ENCODE measurements around the gene ATF7IP2. TPM values are rescaled to one million over a fixed set of nuclear protein-coding genes. Genes with fewer than 3 reads are reported as not detected.

The ATF7IP2 gene
- total RNA-seq, 3 donors from 2014 or later: 5.0 to 14.5 (median 11.0) TPM

- Histone ChIP-seq H3K9me3 (no peaks in the 10 kb centered on the region), H3K36me3 (ENCODE audit: low read depth) (no peaks in the 10 kb centered on the region), H3K4me1 (ENCODE audit: low read depth) (peaks cover 12% of the 10 kb centered on the region), H3K4me3 (no peak overlapping the region)
- TF ChIP-seq, protein P1, sequence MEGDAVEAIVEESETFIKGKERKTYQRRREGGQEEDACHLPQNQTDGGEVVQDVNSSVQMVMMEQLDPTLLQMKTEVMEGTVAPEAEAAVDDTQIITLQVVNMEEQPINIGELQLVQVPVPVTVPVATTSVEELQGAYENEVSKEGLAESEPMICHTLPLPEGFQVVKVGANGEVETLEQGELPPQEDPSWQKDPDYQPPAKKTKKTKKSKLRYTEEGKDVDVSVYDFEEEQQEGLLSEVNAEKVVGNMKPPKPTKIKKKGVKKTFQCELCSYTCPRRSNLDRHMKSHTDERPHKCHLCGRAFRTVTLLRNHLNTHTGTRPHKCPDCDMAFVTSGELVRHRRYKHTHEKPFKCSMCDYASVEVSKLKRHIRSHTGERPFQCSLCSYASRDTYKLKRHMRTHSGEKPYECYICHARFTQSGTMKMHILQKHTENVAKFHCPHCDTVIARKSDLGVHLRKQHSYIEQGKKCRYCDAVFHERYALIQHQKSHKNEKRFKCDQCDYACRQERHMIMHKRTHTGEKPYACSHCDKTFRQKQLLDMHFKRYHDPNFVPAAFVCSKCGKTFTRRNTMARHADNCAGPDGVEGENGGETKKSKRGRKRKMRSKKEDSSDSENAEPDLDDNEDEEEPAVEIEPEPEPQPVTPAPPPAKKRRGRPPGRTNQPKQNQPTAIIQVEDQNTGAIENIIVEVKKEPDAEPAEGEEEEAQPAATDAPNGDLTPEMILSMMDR (IDR thresholded peaks at IDR 0.05): no peak
- ATAC-seq (no peak), DNase-seq (no peak)
- intact Hi-C loops (cut with DNase I, micrococcal nuclease): no loop called here
These were observed 3.1 kb downstream of the ATF7IP2 start for GRCh38 chr16:10388988-10389387.

- no peak overlapping the region for H3K4me3 ChIP-seq
- no peaks in the 10 kb centered on the region for H3K9me3 ChIP-seq
- ATAC-seq: no peak
- H3K36me3 ChIP-seq (ENCODE audit: low read depth): no peaks in the 10 kb centered on the region
- intact Hi-C loops (cut with DNase I, micrococcal nuclease): no loop called here
- peaks cover 12% of the 10 kb centered on the region for H3K4me1 ChIP-seq (ENCODE audit: low read depth)
- no peak for DNase-seq
- TF ChIP-seq, protein P1 (IDR thresholded peaks at IDR 0.05): no peak
These were observed 4.5 kb downstream of the ATF7IP2 start for GRCh38 chr16:10390330-10390729.

- ATAC-seq (no peak), DNase-seq (no peak)
- intact Hi-C loops (cut with DNase I, micrococcal nuclease): no loop called here
- peaks cover 12% of the 10 kb centered on the region for H3K4me1 ChIP-seq (ENCODE audit: low read depth)
- no peaks in the 10 kb centered on the region for H3K36me3 ChIP-seq (ENCODE audit: low read depth)
- no peak overlapping the region for H3K4me3 ChIP-seq
- no peaks in the 10 kb centered on the region for H3K9me3 ChIP-seq
- TF ChIP-seq, protein P1 (IDR thresholded peaks at IDR 0.05): no peak
These were observed 5.0 kb downstream of the ATF7IP2 start for GRCh38 chr16:10390867-10391266.

DNA sequence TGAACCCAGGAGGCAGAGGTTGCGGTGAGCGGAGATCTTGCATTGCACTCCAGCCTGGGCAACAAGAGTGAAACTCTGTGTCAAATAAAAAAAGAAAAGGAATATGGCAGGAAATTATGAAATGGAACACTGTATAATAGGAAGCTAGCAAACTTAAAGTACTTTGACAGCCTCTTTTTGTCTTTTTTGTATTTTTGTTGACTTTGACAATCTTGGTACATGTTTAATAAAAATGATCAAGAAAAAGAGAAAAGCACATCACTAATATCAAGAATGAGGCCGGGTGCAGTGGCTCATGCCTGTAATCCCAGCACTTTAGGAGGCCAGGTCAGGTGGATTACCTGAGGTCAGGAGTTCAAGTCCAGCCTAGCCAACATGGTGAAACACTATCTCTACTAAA lies 5.5 kb downstream of the ATF7IP2 start:
- TF ChIP-seq, protein P1 (IDR thresholded peaks at IDR 0.05): no peak
- Histone ChIP-seq H3K9me3 (no peaks in the 10 kb centered on the region), H3K4me3 (no peak overlapping the region), H3K36me3 (ENCODE audit: low read depth) (no peaks in the 10 kb centered on the region), H3K4me1 (ENCODE audit: low read depth) (peaks cover 12% of the 10 kb centered on the region)
- no peak for DNase-seq
- intact Hi-C loops (cut with DNase I, micrococcal nuclease): no loop called here
- ATAC-seq: no peak

DNA sequence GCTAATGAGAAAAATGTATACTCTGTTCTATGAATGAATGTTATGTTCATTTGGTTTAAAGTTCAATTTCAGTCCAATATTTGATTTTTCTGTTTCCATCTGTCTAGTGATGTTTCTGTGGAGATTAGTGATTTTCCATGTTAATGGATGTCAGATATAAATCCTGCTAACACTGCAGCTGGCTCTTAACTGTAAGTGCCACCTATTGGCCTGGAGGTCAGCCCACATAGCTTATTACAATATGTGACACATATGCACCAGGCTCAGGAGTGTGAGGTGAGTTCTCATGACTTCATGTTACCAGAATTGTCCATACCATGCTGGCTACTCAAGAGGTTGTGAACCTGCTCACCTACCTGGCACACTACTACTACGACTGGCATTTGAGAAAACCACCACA lies 17.1 kb downstream of the ATF7IP2 start:
- no peak overlapping the region for H3K4me3 ChIP-seq
- peaks cover 35% of the 10 kb centered on the region for H3K9me3 ChIP-seq
- TF ChIP-seq, protein P1 (IDR thresholded peaks at IDR 0.05): no peak
- no peak for ATAC-seq
- H3K4me1 ChIP-seq (ENCODE audit: low read depth): no peaks in the 10 kb centered on the region
- intact Hi-C loops (cut with DNase I, micrococcal nuclease): no loop called here
- H3K36me3 ChIP-seq (ENCODE audit: low read depth): no peaks in the 10 kb centered on the region
- no peak for DNase-seq

DNA sequence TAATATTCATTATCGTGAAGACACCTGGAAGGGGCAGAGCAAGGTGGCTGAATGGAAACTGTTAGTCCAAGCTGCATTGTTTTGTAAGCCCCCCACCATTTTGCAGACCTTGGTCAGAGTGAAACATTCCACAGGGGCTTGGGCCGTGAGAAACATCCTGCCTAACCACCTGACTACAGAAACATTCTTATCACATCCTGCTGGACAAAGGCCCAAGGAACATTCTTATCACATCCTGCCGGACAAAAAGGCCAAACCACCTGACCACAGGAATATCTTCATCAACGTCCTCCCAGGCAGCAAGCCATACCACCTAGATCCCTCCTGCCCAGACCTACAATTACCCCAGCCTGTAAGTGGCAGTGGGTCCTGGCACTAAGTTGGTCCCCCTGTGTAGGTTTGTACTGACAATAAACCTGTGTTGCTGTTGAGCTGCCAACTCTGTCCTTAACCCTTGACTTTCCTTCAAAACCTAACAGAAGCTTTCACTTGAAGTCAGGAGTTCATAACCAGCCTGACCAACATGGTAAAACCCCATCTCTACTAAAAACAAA lies 19.6 kb downstream of the ATF7IP2 start:
- H3K4me1 ChIP-seq (ENCODE audit: low read depth): no peaks in the 10 kb centered on the region
- ATAC-seq: no peak
- peaks cover 60% of the 10 kb centered on the region for H3K9me3 ChIP-seq

More for the DNA sequence above, 19.6 kb downstream of the ATF7IP2 start:
- no peak overlapping the region for H3K4me3 ChIP-seq
- intact Hi-C loops (cut with DNase I, micrococcal nuclease): no loop called here
- no peak for DNase-seq
- H3K36me3 ChIP-seq (ENCODE audit: low read depth): no peaks in the 10 kb centered on the region
- TF ChIP-seq, protein P1 (IDR thresholded peaks at IDR 0.05): no peak

All from mucosa of descending colon (tissue), 3 donors.